GM23338 (cell line): ENCODE measurements around the gene BCL2A1. TPM values are rescaled to one million over a fixed set of nuclear protein-coding genes. Genes with fewer than 3 reads are reported as not detected.

Experiments
- ATAC-seq: fragments of 200-7000 bp; cut with Tn5 transposase; 3 replicates; pipeline ENCODE4 v1.9.1; 2020
- DNase-seq: peaks from one replicate; pipeline ENCODE4 v3.0.0-alpha.2; 2015; ENCODE audit warnings: low spot score
- H2AFZ ChIP-seq: fragments of 200-600 bp; sonication (generic); 2 replicates; pipeline ENCODE4 v1.8.0; 2016; ENCODE audit warnings: antibody characterized with exemption, mild to moderate bottlenecking, moderate library complexity
- H3F3A ChIP-seq: fragments of 200-600 bp; sonication (generic); replicated peaks from 2 replicates; pipeline ENCODE4 v1.8.0; 2017; ENCODE audit warnings: antibody characterized with exemption, mixed run types, low read depth
- H3K27ac ChIP-seq: fragments of 200-600 bp; sonication (generic); 2 replicates; pipeline ENCODE4 v1.6.1; 2016; ENCODE audit warnings: low read depth
- H3K27me3 ChIP-seq: fragments of 200-600 bp; sonication (generic); 2 replicates; pipeline ENCODE4 v1.8.0; 2016; ENCODE audit warnings: mild to moderate bottlenecking, mixed run types, moderate library complexity; ENCODE audit not compliant: insufficient read depth
- H3K36me3 ChIP-seq: fragments of 200-600 bp; sonication (generic); 2 replicates; pipeline ENCODE4 v1.8.0; 2016; ENCODE audit warnings: mild to moderate bottlenecking; ENCODE audit not compliant: insufficient read depth
- H3K4me1 ChIP-seq: fragments of 200-600 bp; sonication (generic); 2 replicates; pipeline ENCODE4 v1.8.0; 2016; ENCODE audit warnings: mild to moderate bottlenecking, moderate library complexity; ENCODE audit not compliant: insufficient read depth
- H3K4me2 ChIP-seq: fragments of 200-600 bp; sonication (generic); 2 replicates; pipeline ENCODE4 v1.7.1; 2017; ENCODE audit warnings: mixed run types
- H3K4me3 ChIP-seq: fragments of 200-600 bp; sonication (generic); 2 replicates; pipeline ENCODE4 v1.6.1; 2016; ENCODE audit warnings: mixed run types
- H3K79me2 ChIP-seq: fragments of 200-600 bp; sonication (generic); replicated peaks from 2 replicates; pipeline ENCODE4 v1.8.0; 2017; ENCODE audit warnings: mild to moderate bottlenecking; ENCODE audit not compliant: insufficient read depth
- H3K9me2 ChIP-seq: fragments of 200-600 bp; sonication (generic); 2 replicates; pipeline ENCODE4 v1.8.0; 2017; ENCODE audit not compliant: insufficient read depth
- H4K20me1 ChIP-seq: fragments of 200-600 bp; sonication (generic); replicated peaks from 2 replicates; pipeline ENCODE4 v1.8.0; 2017; ENCODE audit warnings: mild to moderate bottlenecking; ENCODE audit not compliant: insufficient read depth
- H3K27ac Mint-ChIP-seq: 2 replicates; pipeline ENCODE4 v1.8.0; 2020; ENCODE audit warnings: inconsistent platforms, mild to moderate bottlenecking, moderate library complexity, mixed read lengths
- H3K27me3 Mint-ChIP-seq: 3 replicates; pipeline ENCODE4 v1.8.0; 2022; ENCODE audit warnings: low read depth, mild to moderate bottlenecking, moderate library complexity, mixed read lengths, inconsistent platforms; ENCODE audit not compliant: insufficient read depth, poor library complexity
- H3K36me3 Mint-ChIP-seq: 3 replicates; pipeline ENCODE4 v1.8.0; 2021; ENCODE audit warnings: low read depth, mild to moderate bottlenecking, inconsistent platforms, moderate library complexity, mixed read lengths
- H3K4me1 Mint-ChIP-seq: 3 replicates; pipeline ENCODE4 v1.8.0; 2020; ENCODE audit warnings: mild to moderate bottlenecking, inconsistent platforms, mixed read lengths
- H3K4me3 Mint-ChIP-seq: 3 replicates; pipeline ENCODE4 v1.8.0; 2021; ENCODE audit warnings: moderate library complexity, mild to moderate bottlenecking, inconsistent platforms, mixed read lengths
- H3K9me3 Mint-ChIP-seq: 3 replicates; pipeline ENCODE4 v1.8.0; 2020; ENCODE audit warnings: moderate library complexity, mild to moderate bottlenecking, inconsistent platforms, mixed read lengths
- CREB1 ChIP-seq: fragments of 250-450 bp; sonication (Bioruptor Pico); IDR thresholded peaks from 2 replicates; pipeline ENCODE4 v1.5.0; 2020; ENCODE audit warnings: low read depth, mild to moderate bottlenecking, moderate library complexity
- CTCF ChIP-seq, 2 experiments: fragments of 200-600 bp in 1 of 2; sonication (generic) in 1 of 2; conservative IDR thresholded peaks; 2 replicates each; pipeline versions ENCODE4 v1.5.1 to v1.6.1; 2016 to 2017; ENCODE audit warnings: antibody characterized with exemption in 2 of 2, low read depth in 2 of 2, mild to moderate bottlenecking in 2 of 2, moderate library complexity in 1 of 2
- ETS1 ChIP-seq: IDR thresholded peaks from 2 replicates; pipeline ENCODE4 v1.6.1; 2016; ENCODE audit warnings: antibody characterized with exemption
- EZH2 ChIP-seq: fragments of 200-600 bp; sonication (generic); IDR thresholded peaks from one replicate; pipeline ENCODE4 v1.8.0; 2017; ENCODE audit warnings: antibody characterized with exemption, mild to moderate bottlenecking, low read depth; ENCODE audit not compliant: unreplicated experiment
- EZH2phosphoT487 ChIP-seq: fragments of 200-600 bp; sonication (generic); IDR thresholded peaks from one replicate; pipeline ENCODE4 v1.8.1; 2018; ENCODE audit warnings: antibody characterized with exemption; ENCODE audit not compliant: unreplicated experiment
- NANOG ChIP-seq: IDR thresholded peaks from 2 replicates; pipeline ENCODE4 v1.6.1; 2016; ENCODE audit warnings: antibody characterized with exemption, borderline replicate concordance
- POLR2AphosphoS5 ChIP-seq: IDR thresholded peaks from 2 replicates; pipeline ENCODE4 v1.6.1; 2016; ENCODE audit warnings: antibody characterized with exemption, low read depth
- STAT1 ChIP-seq: IDR thresholded peaks from one replicate; pipeline ENCODE4 v1.6.1; 2016; ENCODE audit warnings: antibody characterized with exemption; ENCODE audit not compliant: unreplicated experiment
- ZNF114 ChIP-seq: fragments of 250-450 bp; sonication (Bioruptor Pico); IDR thresholded peaks from 2 replicates; pipeline ENCODE4 v1.5.0; 2020; ENCODE audit warnings: mild to moderate bottlenecking, moderate library complexity
- ZNF331 ChIP-seq: fragments of 250-450 bp; sonication (Bioruptor Pico); IDR thresholded peaks from 2 replicates; pipeline ENCODE4 v1.5.0; 2020; ENCODE audit warnings: low read depth, mild to moderate bottlenecking, moderate library complexity
- polyA plus RNA-seq: library from polyadenylated mRNA; unstranded; fragments of >200 nt; fragmentation: Nextera tagmentation; extraction: Ambion mirVana; gene quantifications from 2 replicates; pipeline ENCODE4 v1.2.1, GENCODE V29; 2016
- total RNA-seq: library from RNA; depleted of rRNA; stranded (reverse); fragments of >200 nt; shearing (Covaris generic); gene quantifications from 2 replicates; pipeline ENCODE4 v1.2.3, GENCODE V29; 2014

BCL2A1 gene
- total and polyA plus RNA-seq, 2 experiments from 2014 or later: not detected

GRCh38 chr15:79950247-79950646 is 20.7 kb downstream of the BCL2A1 start:
- Histone ChIP-seq H3K79me2 (no peaks in the 10 kb centered on the region), H3K4me3 (no peak overlapping the region), H3K27ac (no peak overlapping the region), H3F3A (no peaks in the 10 kb centered on the region), H3K27me3 (no peaks in the 10 kb centered on the region), H3K4me1 (no peaks in the 10 kb centered on the region), H2AFZ (0 out of 2 replicates have a peak overlapping the region, but pooled peaks have one; percentile 76), H4K20me1 (no peaks in the 10 kb centered on the region), H3K36me3 (no peaks in the 10 kb centered on the region), H3K9me2 (no peaks in the 10 kb centered on the region; the same call in 1 of the 2 replicates), H3K4me2 (no peak overlapping the region)
- Mint-ChIP-seq H3K4me1 (peaks cover 5% of the 10 kb centered on the region; the same call in 1 of the 3 replicates), H3K36me3 (no peaks in the 10 kb centered on the region), H3K4me3 (no peak overlapping the region), H3K27ac (no peak overlapping the region), H3K27me3 (peaks cover 1% of the 10 kb centered on the region), H3K9me3 (no peaks in the 10 kb centered on the region; the same call in 2 of the 3 replicates)
- DNase-seq (no peak), ATAC-seq (no peak)
- no peak for TF ChIP-seq POLR2AphosphoS5
- TF ChIP-seq STAT1: no peak
- no peak for TF ChIP-seq EZH2
- no peak for TF ChIP-seq ETS1
- no peak for TF ChIP-seq CTCF (conservative IDR thresholded peaks at IDR 0.05; ENCODE audit: low read depth in 2 of 2)
- TF ChIP-seq ZNF331: no peak
- TF ChIP-seq NANOG: no peak
- no peak for TF ChIP-seq EZH2phosphoT487
- TF ChIP-seq CREB1 (CRISPR knock-in tag): no peak
- TF ChIP-seq ZNF114: no peak

- Histone ChIP-seq H3K27ac (no peak overlapping the region), H4K20me1 (no peaks in the 10 kb centered on the region), H3K4me1 (no peaks in the 10 kb centered on the region), H3K9me2 (no peaks in the 10 kb centered on the region), H3K36me3 (no peaks in the 10 kb centered on the region), H2AFZ (peak overlapping the region; percentile 88; the same call in 1 of the 2 replicates), H3K27me3 (no peaks in the 10 kb centered on the region), H3K4me2 (no peak overlapping the region), H3F3A (no peaks in the 10 kb centered on the region), H3K79me2 (no peaks in the 10 kb centered on the region), H3K4me3 (no peak overlapping the region)
- H3K4me3 Mint-ChIP-seq: no peak overlapping the region
- peaks cover 5% of the 10 kb centered on the region; the same call in 1 of the 3 replicates for H3K4me1 Mint-ChIP-seq
- 0 out of 2 replicates have a peak overlapping the region, but pooled peaks have one; percentile 46 for H3K27ac Mint-ChIP-seq
- no peaks in the 10 kb centered on the region; the same call in 2 of the 3 replicates for H3K9me3 Mint-ChIP-seq
- ATAC-seq (no peak), DNase-seq (no peak)
- peaks cover 1% of the 10 kb centered on the region for H3K27me3 Mint-ChIP-seq
- H3K36me3 Mint-ChIP-seq: no peaks in the 10 kb centered on the region
- no peak for TF ChIP-seq EZH2
- no peak for TF ChIP-seq NANOG
- TF ChIP-seq STAT1: no peak
- no peak for TF ChIP-seq ETS1
- no peak for TF ChIP-seq CTCF (conservative IDR thresholded peaks at IDR 0.05; ENCODE audit: low read depth in 2 of 2)
- TF ChIP-seq EZH2phosphoT487: no peak
Measured at GRCh38 chr15:79948761-79949160, 22.2 kb downstream of the BCL2A1 start.
